ENCODE data around the gene GABRD.

DNA sequence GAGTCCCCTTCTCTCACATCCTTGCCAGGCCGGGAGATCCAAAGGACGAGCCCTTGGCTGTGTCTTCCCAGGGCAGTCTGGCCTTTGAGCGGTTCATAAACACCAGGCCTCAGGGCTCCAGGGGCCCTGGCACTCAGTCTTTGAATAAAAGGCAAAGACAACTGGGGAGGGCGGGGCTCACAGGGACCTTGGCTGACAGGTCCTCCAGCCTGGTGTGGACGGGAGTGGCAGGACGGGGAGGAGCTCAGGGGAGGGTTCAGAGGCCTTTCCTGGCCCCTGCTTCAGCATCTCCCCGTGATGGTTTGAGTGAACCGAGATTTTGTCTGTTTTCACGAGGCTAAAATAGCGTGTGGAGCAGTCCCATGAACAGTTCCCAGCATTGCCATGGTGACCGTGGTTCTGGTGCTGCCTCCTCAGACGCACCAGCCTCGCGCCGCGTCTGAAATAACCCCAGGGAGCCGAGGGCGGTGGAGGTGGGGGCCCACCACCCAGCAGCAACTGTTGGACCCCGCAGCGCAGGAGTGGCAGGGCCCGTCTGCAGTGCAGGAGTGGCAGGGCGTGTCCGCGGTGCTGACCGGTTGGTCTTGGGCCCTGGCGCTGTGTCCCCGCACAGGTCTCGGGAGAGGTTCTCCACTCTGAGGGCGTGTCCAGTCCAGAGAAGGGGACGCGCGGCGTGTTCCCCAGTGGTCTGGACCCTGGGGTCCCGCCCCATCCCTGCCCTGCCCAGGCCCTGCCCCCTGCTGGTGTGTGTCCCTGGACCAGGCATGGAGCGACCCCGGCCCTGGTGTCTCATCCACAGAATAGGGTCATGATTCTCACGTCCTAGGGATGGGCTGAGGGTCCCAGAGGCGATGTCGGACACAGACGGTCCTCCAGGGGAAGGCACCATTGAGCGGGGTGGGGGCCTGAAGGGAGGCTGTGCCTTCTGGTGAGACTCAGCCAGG, 24.0 kb downstream of the GABRD start:
- TF ChIP-seq POLR2A (IDR thresholded peaks at IDR 0.05; ENCODE audit: low read depth, low read length) = no peak
- no peak for TF ChIP-seq POLR2AphosphoS5 (IDR thresholded peaks at IDR 0.05; ENCODE audit: low read depth, low read length)
- TF ChIP-seq SPI1 (IDR thresholded peaks at IDR 0.05; ENCODE audit: low read depth, low read length) = no peak
- TF ChIP-seq TAF1 (IDR thresholded peaks at IDR 0.05; ENCODE audit: low read depth, low read length) = no peak

Measured in GM12891 (cell line).